K562 (cell line): Measurements from ENCODE around the gene ZNF407. TPM values are rescaled to one million over a fixed set of nuclear protein-coding genes. Genes with fewer than 3 reads are reported as not detected.

Source experiments
- AFF4 ChIP-seq: sonication (generic); formaldehyde crosslinking; IDR thresholded peaks from 2 replicates; pipeline ENCODE4 v1.8.0; 2023; ENCODE audit warnings: mild to moderate bottlenecking, missing genetic modification reagents
- HNRNPLL ChIP-seq: fragments of 200-400 bp; formaldehyde crosslinking; IDR thresholded peaks from 2 replicates; pipeline ENCODE4 v1.6.1; 2017; ENCODE audit warnings: low read length, low read depth, mild to moderate bottlenecking; ENCODE audit not compliant: poor library complexity, severe bottlenecking
- MTA2 ChIP-seq: fragments of 450-650 bp; IDR thresholded peaks from 2 replicates; pipeline ENCODE4 v1.6.1; 2016; ENCODE audit warnings: low read depth
- U2AF1 ChIP-seq: fragments of 200-400 bp; formaldehyde crosslinking; optimal IDR thresholded peaks from 2 replicates; pipeline ENCODE3; 2017; ENCODE audit warnings: mild to moderate bottlenecking, low read depth, low read length, moderate library complexity
- ZNF592 ChIP-seq: fragments of 450-650 bp; IDR thresholded peaks from 2 replicates; pipeline ENCODE4 v1.6.1; 2017; ENCODE audit warnings: antibody characterized with exemption, mild to moderate bottlenecking
- polyA plus RNA-seq, 8 experiments: library from polyadenylated mRNA; depleted of rRNA in 4 of 8; stranded (reverse) in 5 of 8; unstranded in 3 of 8; fragments of >200 nt; fragmentation: Nextera tagmentation in 2 of 8; fragmentation: Illumina TruSeq in 1 of 8; extraction: Ambion mirVana in 2 of 8; extraction: Trizol in 1 of 8; gene quantifications; 2 replicates each; pipeline versions ENCODE4 v1.2.1 to v1.2.3, GENCODE V29; 2011 to 2014; ENCODE audit warnings: inconsistent platforms in 1 of 8, missing spikeins in 1 of 8
- total RNA-seq, 7 experiments: library from RNA; depleted of rRNA in 6 of 7; stranded (reverse); fragments of >200 nt in 6 of 7; fragmentation: Illumina TruSeq in 2 of 7; extraction: Trizol in 2 of 7; gene quantifications; 2 replicates each; pipeline versions ENCODE4 v1.2.1 to v1.2.3, GENCODE V29; 2011 to 2021; ENCODE audit warnings: low replicate concordance in 1 of 7

Gene ZNF407
- total and polyA plus RNA-seq, 9 of the 15 experiments (the other 6 are each of a cell fraction or from before 2014, with no cell fraction given), result 0.21 to 5.4 (median 2.3) TPM

- TF ChIP-seq AFF4 (CRISPR knock-in tag) (no peak), HNRNPLL (no peak), ZNF592 (no peak), U2AF1 (no peak), MTA2 (no peak)
Observed at GRCh38 chr18:74914052-74914591, 316.5 kb downstream of the ZNF407 start (continued).
